Measurements from ENCODE around the gene ZNF837.
"Not testable (repeated sequence)": the region's sequence is repeated elsewhere in the genome, so short reads cannot be mapped to it uniquely, and the experiment has no call there.

Gene ZNF837

DNA sequence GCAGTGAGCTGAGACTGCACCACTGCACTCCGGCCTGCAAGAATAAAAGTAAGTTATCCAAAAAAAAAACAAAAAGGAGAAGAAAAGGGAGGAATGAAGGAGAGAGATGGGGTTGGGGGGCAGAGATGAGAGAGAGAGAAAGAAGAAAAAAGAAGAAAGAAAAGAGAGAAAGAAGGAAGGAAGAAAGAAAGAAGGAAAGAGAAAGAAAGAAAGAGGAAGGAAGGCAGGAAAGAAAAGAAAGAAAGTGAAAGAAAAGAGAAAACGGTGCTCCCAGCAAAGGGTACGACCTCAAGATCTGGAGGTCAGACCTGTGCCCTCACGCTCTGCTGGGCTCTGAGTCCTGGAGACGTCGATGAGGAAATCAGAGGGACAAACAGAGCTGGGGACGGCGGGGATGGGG is 31.2 kb downstream of the ZNF837 start:
- Histone ChIP-seq H3K9me3 (ENCODE audit: control insufficient read depth, insufficient read depth, low read depth, low read length) (no peaks in the 10 kb centered on the region), H3K4me1 (ENCODE audit: control insufficient read depth, insufficient read depth, low read length) (no peaks in the 10 kb centered on the region), H3K27ac (ENCODE audit: extremely low read depth, low read depth, low read length) (no peak overlapping the region), H3K36me3 (ENCODE audit: control insufficient read depth in 2 of 2, insufficient read depth in 1 of 2, low read length in 2 of 2) (no peaks in the 10 kb centered on the region; a peak in 1 of 3 replicates), H3K4me3 (ENCODE audit: low read depth, low read length) (no peak overlapping the region)
- TF ChIP-seq, protein P1, sequence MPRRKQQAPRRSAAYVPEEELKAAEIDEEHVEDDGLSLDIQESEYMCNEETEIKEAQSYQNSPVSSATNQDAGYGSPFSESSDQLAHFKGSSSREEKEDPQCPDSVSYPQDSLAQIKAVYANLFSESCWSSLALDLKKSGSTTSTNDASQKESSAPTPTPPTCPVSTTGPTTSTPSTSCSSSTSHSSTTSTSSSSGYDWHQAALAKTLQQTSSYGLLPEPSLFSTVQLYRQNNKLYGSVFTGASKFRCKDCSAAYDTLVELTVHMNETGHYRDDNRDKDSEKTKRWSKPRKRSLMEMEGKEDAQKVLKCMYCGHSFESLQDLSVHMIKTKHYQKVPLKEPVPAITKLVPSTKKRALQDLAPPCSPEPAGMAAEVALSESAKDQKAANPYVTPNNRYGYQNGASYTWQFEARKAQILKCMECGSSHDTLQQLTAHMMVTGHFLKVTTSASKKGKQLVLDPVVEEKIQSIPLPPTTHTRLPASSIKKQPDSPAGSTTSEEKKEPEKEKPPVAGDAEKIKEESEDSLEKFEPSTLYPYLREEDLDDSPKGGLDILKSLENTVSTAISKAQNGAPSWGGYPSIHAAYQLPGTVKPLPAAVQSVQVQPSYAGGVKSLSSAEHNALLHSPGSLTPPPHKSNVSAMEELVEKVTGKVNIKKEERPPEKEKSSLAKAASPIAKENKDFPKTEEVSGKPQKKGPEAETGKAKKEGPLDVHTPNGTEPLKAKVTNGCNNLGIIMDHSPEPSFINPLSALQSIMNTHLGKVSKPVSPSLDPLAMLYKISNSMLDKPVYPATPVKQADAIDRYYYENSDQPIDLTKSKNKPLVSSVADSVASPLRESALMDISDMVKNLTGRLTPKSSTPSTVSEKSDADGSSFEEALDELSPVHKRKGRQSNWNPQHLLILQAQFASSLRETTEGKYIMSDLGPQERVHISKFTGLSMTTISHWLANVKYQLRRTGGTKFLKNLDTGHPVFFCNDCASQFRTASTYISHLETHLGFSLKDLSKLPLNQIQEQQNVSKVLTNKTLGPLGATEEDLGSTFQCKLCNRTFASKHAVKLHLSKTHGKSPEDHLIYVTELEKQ (tag by site-specific recombination; IDR thresholded peaks at IDR 0.05; ENCODE audit: borderline replicate concordance) = no peak
- TF ChIP-seq ZBTB21 (tag by site-specific recombination; IDR thresholded peaks at IDR 0.05) (no peak), GLI4 (tag by site-specific recombination; IDR thresholded peaks at IDR 0.05) (no peak), ZNF157 (tag by site-specific recombination; IDR thresholded peaks at IDR 0.05) (no peak), PRDM1 (tag by site-specific recombination; IDR thresholded peaks at IDR 0.05) (peak; percentile 81), ZNF121 (tag by site-specific recombination; IDR thresholded peaks at IDR 0.05) (no peak), ZNF366 (tag by site-specific recombination; conservative IDR thresholded peaks at IDR 0.05) (peak; percentile 79), GFI1B (tag by site-specific recombination; IDR thresholded peaks at IDR 0.05) (no peak)
- ChIA-PET POLR2A (no interaction called here), CTCF (interaction anchor here (0.5 to 1.2 kb wide), 2 partner anchors 53 to 130 kb away, joined by 3 to 7 read pairs; no protein-coding TSS in a partner anchor)

- Histone ChIP-seq H3K4me3 (ENCODE audit: low read depth, low read length) (peak overlapping the region; percentile 79), H3K27ac (ENCODE audit: extremely low read depth, low read depth, low read length) (peak overlapping the region; percentile 34; the same call in 1 of the 2 replicates)
- not testable (repeated sequence) for H3K9me3 ChIP-seq (ENCODE audit: control insufficient read depth, insufficient read depth, low read depth, low read length); H3K4me1 ChIP-seq (ENCODE audit: control insufficient read depth, insufficient read depth, low read length); H3K36me3 ChIP-seq (ENCODE audit: control insufficient read depth in 2 of 2, insufficient read depth in 1 of 2, low read length in 2 of 2)
- CTCF ChIA-PET = interaction anchor here (0.6 to 1.6 kb wide), 5 partner anchors 15 to 227 kb away, joined by 3 to 9 read pairs (median 3); partner anchors contain the start of genes ZBTB45 and ZNF497
- POLR2A ChIA-PET = interaction anchor here (0.6 to 3.0 kb wide), 9 partner anchors 15 to 1064 kb away, joined by 3 to 29 read pairs (median 6); partner anchors contain the start of genes ZBTB45, ZNF497, ZNF584 and ZNF8
- TF ChIP-seq GLIS1 (tag by site-specific recombination; IDR thresholded peaks at IDR 0.05) (peak; percentile 41; the same call in 1 of the 2 replicates), ZNF362 (tag by site-specific recombination; IDR thresholded peaks at IDR 0.05) (peak; percentile 39; the same call in 1 of the 2 replicates), ZNF335 (tag by site-specific recombination; conservative IDR thresholded peaks at IDR 0.05) (peak; percentile 64), ZBTB17 (tag by site-specific recombination; IDR thresholded peaks at IDR 0.05) (peak; percentile 47; the same call in 1 of the 2 replicates), ZBTB11 (tag by site-specific recombination; conservative IDR thresholded peaks at IDR 0.05; ENCODE audit: low read depth) (0 out of 2 replicates have a peak, but pooled peaks have one; percentile 7), ZNF18 (tag by site-specific recombination; IDR thresholded peaks at IDR 0.05) (0 out of 2 replicates have a peak, but pooled peaks have one; percentile 9), ZNF600 (tag by site-specific recombination; IDR thresholded peaks at IDR 0.05) (peak; percentile 30; the same call in 1 of the 2 replicates), ZBTB20 (tag by site-specific recombination; IDR thresholded peaks at IDR 0.05) (0 out of 2 replicates have a peak, but pooled peaks have one; percentile 64), ZNF366 (tag by site-specific recombination; conservative IDR thresholded peaks at IDR 0.05) (0 out of 2 replicates have a peak, but pooled peaks have one; percentile 7)
Observed at GRCh38 chr19:58348080-58348479, 32.8 kb downstream of the ZNF837 start.

Data from HEK293 (cell line).